Central memory CD8-positive, alpha-beta T cell (primary cell): ENCODE measurements around the gene RFX3.
"Not testable (repeated sequence)": the region's sequence is repeated elsewhere in the genome, so short reads cannot be mapped to it uniquely, and the experiment has no call there.

ENCODE experiments used
- ATAC-seq: fragments of 150-1000 bp; cut with Tn5 transposase; replicated peaks from 2 replicates; pipeline ENCODE4 v1.10.0; 2022; ENCODE audit warnings: mild to moderate bottlenecking, moderate FRiP score, moderate number of reproducible peaks; ENCODE audit not compliant: poor library complexity, severe bottlenecking; ENCODE audit errors: extremely low read depth
- DNase-seq, 2 donors: peaks; one replicate each; pipeline ENCODE4 v3.0.0; 2021; ENCODE audit warnings: low spot score in 2 of 2
- H3K27ac Mint-ChIP-seq: one replicate; pipeline ENCODE4 v1.8.0; 2022; ENCODE audit warnings: low read depth, mild to moderate bottlenecking, moderate library complexity, mixed read lengths
- H3K27me3 Mint-ChIP-seq: one replicate; pipeline ENCODE4 v1.8.0; 2022; ENCODE audit warnings: mixed read lengths
- H3K36me3 Mint-ChIP-seq: one replicate; pipeline ENCODE4 v1.8.0; 2022; ENCODE audit warnings: mild to moderate bottlenecking, moderate library complexity, mixed read lengths; ENCODE audit not compliant: insufficient read depth
- H3K4me1 Mint-ChIP-seq: one replicate; pipeline ENCODE4 v1.8.0; 2022; ENCODE audit warnings: mixed read lengths
- H3K4me3 Mint-ChIP-seq: one replicate; pipeline ENCODE4 v1.8.0; 2022; ENCODE audit warnings: mild to moderate bottlenecking, moderate library complexity, mixed read lengths
- H3K9me3 Mint-ChIP-seq: one replicate; pipeline ENCODE4 v1.8.0; 2022; ENCODE audit warnings: mixed read lengths

Gene RFX3

GRCh38 chr9:3346549-3346948 is 179.3 kb downstream of the RFX3 start:
- Mint-ChIP-seq H3K4me1 (no peaks in the 10 kb centered on the region), H3K27ac (no peak overlapping the region), H3K36me3 (peaks cover 3% of the 10 kb centered on the region), H3K9me3 (no peaks in the 10 kb centered on the region), H3K27me3 (no peaks in the 10 kb centered on the region), H3K4me3 (no peak overlapping the region)
- DNase-seq (no peak), ATAC-seq (no peak)

- Mint-ChIP-seq H3K27me3 (no peaks in the 10 kb centered on the region), H3K27ac (no peak overlapping the region), H3K9me3 (peaks cover 4% of the 10 kb centered on the region), H3K4me3 (no peak overlapping the region), H3K4me1 (peaks cover 4% of the 10 kb centered on the region), H3K36me3 (peaks cover 3% of the 10 kb centered on the region)
- ATAC-seq: no peak
- DNase-seq: no peak
These were observed 182.1 kb downstream of the RFX3 start for GRCh38 chr9:3343671-3344070.

- Mint-ChIP-seq H3K36me3 (peaks cover 3% of the 10 kb centered on the region), H3K27me3 (no peaks in the 10 kb centered on the region), H3K4me1 (peaks cover 5% of the 10 kb centered on the region), H3K4me3 (no peak overlapping the region), H3K9me3 (peaks cover 4% of the 10 kb centered on the region), H3K27ac (peak overlapping the region; percentile 44)
- ATAC-seq (no peak), DNase-seq (no peak)
These were observed 183.5 kb downstream of the RFX3 start for GRCh38 chr9:3342159-3342777.

- no peaks in the 10 kb centered on the region for H3K27me3 Mint-ChIP-seq
- peaks cover 4% of the 10 kb centered on the region for H3K9me3 Mint-ChIP-seq
- no peaks in the 10 kb centered on the region for H3K36me3 Mint-ChIP-seq
- peaks cover 15% of the 10 kb centered on the region for H3K4me1 Mint-ChIP-seq
- H3K4me3 Mint-ChIP-seq: no peak overlapping the region
- no peak for ATAC-seq
- DNase-seq: no peak
- H3K27ac Mint-ChIP-seq: no peak overlapping the region
These were observed 188.1 kb downstream of the RFX3 start for GRCh38 chr9:3337515-3338225.

- no peak for ATAC-seq
These were observed 188.8 kb downstream of the RFX3 start for GRCh38 chr9:3336951-3337350.

GRCh38 chr9:3332802-3333201 is 193.0 kb downstream of the RFX3 start:
- Mint-ChIP-seq H3K27me3 (no peaks in the 10 kb centered on the region), H3K4me1 (peaks cover 12% of the 10 kb centered on the region), H3K36me3 (peaks cover 5% of the 10 kb centered on the region), H3K27ac (no peak overlapping the region), H3K9me3 (no peaks in the 10 kb centered on the region), H3K4me3 (no peak overlapping the region)
- ATAC-seq (no peak), DNase-seq (no peak)

More at GRCh38 chr9:3336951-3337350, 188.8 kb downstream of the RFX3 start:
- Mint-ChIP-seq H3K27ac (no peak overlapping the region), H3K9me3 (peaks cover 4% of the 10 kb centered on the region), H3K4me3 (no peak overlapping the region), H3K4me1 (peaks cover 15% of the 10 kb centered on the region), H3K27me3 (no peaks in the 10 kb centered on the region), H3K36me3 (no peaks in the 10 kb centered on the region)
- no peak for DNase-seq

GRCh38 chr9:3331801-3332200 is 194.0 kb downstream of the RFX3 start:
- DNase-seq: no peak
- Mint-ChIP-seq H3K36me3 (peaks cover 6% of the 10 kb centered on the region), H3K27me3 (no peaks in the 10 kb centered on the region), H3K4me1 (peaks cover 5% of the 10 kb centered on the region), H3K9me3 (no peaks in the 10 kb centered on the region), H3K27ac (no peak overlapping the region), H3K4me3 (no peak overlapping the region)
- ATAC-seq: no peak

- peaks cover 6% of the 10 kb centered on the region for H3K36me3 Mint-ChIP-seq
- H3K4me3 Mint-ChIP-seq: no peak overlapping the region
- DNase-seq (no peak), ATAC-seq (no peak)
- H3K27ac Mint-ChIP-seq: no peak overlapping the region
- H3K4me1 Mint-ChIP-seq: peaks cover 5% of the 10 kb centered on the region
- H3K27me3 Mint-ChIP-seq: no peaks in the 10 kb centered on the region
- no peaks in the 10 kb centered on the region for H3K9me3 Mint-ChIP-seq
These were observed 194.9 kb downstream of the RFX3 start for GRCh38 chr9:3330792-3331420.

GRCh38 chr9:3329361-3329760 is 196.4 kb downstream of the RFX3 start:
- H3K9me3 Mint-ChIP-seq: no peaks in the 10 kb centered on the region
- no peak overlapping the region for H3K4me3 Mint-ChIP-seq
- H3K27ac Mint-ChIP-seq: no peak overlapping the region
- H3K36me3 Mint-ChIP-seq: peaks cover 7% of the 10 kb centered on the region
- no peaks in the 10 kb centered on the region for H3K27me3 Mint-ChIP-seq
- DNase-seq: no peak
- H3K4me1 Mint-ChIP-seq: peaks cover 5% of the 10 kb centered on the region
- no peak for ATAC-seq

GRCh38 chr9:3323714-3324113 is 202.1 kb downstream of the RFX3 start:
- Mint-ChIP-seq H3K27me3 (no peaks in the 10 kb centered on the region), H3K36me3 (peaks cover 6% of the 10 kb centered on the region), H3K4me3 (no peak overlapping the region), H3K27ac (no peak overlapping the region), H3K4me1 (peaks cover 6% of the 10 kb centered on the region), H3K9me3 (no peaks in the 10 kb centered on the region)
- no peak for DNase-seq
- no peak for ATAC-seq

- DNase-seq: no peak
- H3K4me3 Mint-ChIP-seq: no peak overlapping the region
- H3K9me3 Mint-ChIP-seq: no peaks in the 10 kb centered on the region
- H3K27me3 Mint-ChIP-seq: no peaks in the 10 kb centered on the region
- peaks cover 12% of the 10 kb centered on the region for H3K4me1 Mint-ChIP-seq
- no peak overlapping the region for H3K27ac Mint-ChIP-seq
- ATAC-seq: no peak
- H3K36me3 Mint-ChIP-seq: peaks cover 5% of the 10 kb centered on the region
These were observed 204.6 kb downstream of the RFX3 start for GRCh38 chr9:3321186-3321585.

- not testable (repeated sequence) for H3K27me3 Mint-ChIP-seq, H3K4me3 Mint-ChIP-seq, DNase-seq, H3K27ac Mint-ChIP-seq, H3K9me3 Mint-ChIP-seq, ATAC-seq, H3K36me3 Mint-ChIP-seq
- peaks cover 19% of the 10 kb centered on the region for H3K4me1 Mint-ChIP-seq
These were observed 213.2 kb downstream of the RFX3 start for GRCh38 chr9:3312595-3312994.

- ATAC-seq (no peak), DNase-seq (no peak)
- Mint-ChIP-seq H3K4me3 (no peak overlapping the region), H3K36me3 (peaks cover under 1% of the 10 kb centered on the region), H3K4me1 (peaks cover 9% of the 10 kb centered on the region), H3K27me3 (no peaks in the 10 kb centered on the region), H3K9me3 (no peaks in the 10 kb centered on the region), H3K27ac (no peak overlapping the region)
These were observed 217.2 kb downstream of the RFX3 start for GRCh38 chr9:3308609-3309008.
